Loucy (cell line): ENCODE measurements around the gene ZNF433.

Experiments used
- H2AFZ ChIP-seq: fragments of 200-600 bp; sonication (generic); 2 replicates; pipeline ENCODE4 v1.6.0; 2016; ENCODE audit warnings: antibody characterized with exemption, mild to moderate bottlenecking, low read length, moderate library complexity
- H3F3A ChIP-seq: fragments of 200-600 bp; 2 replicates; pipeline ENCODE4 v1.6.0; 2016; ENCODE audit warnings: antibody characterized with exemption, low read depth, mild to moderate bottlenecking
- H3K27me3 ChIP-seq: fragments of 200-600 bp; sonication (generic); 2 replicates; pipeline ENCODE4 v1.6.1; 2014; ENCODE audit warnings: low read length, mild to moderate bottlenecking; ENCODE audit not compliant: insufficient read depth, poor library complexity, severe bottlenecking
- H3K36me3 ChIP-seq: fragments of 200-600 bp; sonication (generic); 2 replicates; pipeline ENCODE4 v1.6.1; 2016; ENCODE audit warnings: low read length; ENCODE audit not compliant: insufficient read depth
- H3K4me1 ChIP-seq: fragments of 200-600 bp; sonication (generic); 2 replicates; pipeline ENCODE4 v1.5.1; 2014; ENCODE audit warnings: low read length, mild to moderate bottlenecking; ENCODE audit not compliant: insufficient read depth, poor library complexity, severe bottlenecking
- H3K4me2 ChIP-seq: fragments of 200-600 bp; sonication (generic); 2 replicates; pipeline ENCODE4 v1.6.0; 2014; ENCODE audit warnings: antibody characterized with exemption, low read length, low read depth, mild to moderate bottlenecking; ENCODE audit not compliant: poor library complexity, severe bottlenecking
- H3K4me3 ChIP-seq: fragments of 200-600 bp; sonication (generic); 2 replicates; pipeline ENCODE4 v1.5.1; 2014; ENCODE audit warnings: low read length, mild to moderate bottlenecking, mixed read lengths; ENCODE audit not compliant: poor library complexity, severe bottlenecking
- H3K79me2 ChIP-seq: fragments of 200-600 bp; sonication (generic); 2 replicates; pipeline ENCODE4 v1.6.1; 2014; ENCODE audit warnings: low read length; ENCODE audit not compliant: insufficient read depth
- H3K9ac ChIP-seq: fragments of 200-600 bp; sonication (generic); 2 replicates; pipeline ENCODE4 v1.6.0; 2014; ENCODE audit warnings: mild to moderate bottlenecking, low read depth, low read length, moderate library complexity; ENCODE audit not compliant: poor library complexity, severe bottlenecking
- H3K9me2 ChIP-seq: fragments of 200-600 bp; sonication (generic); replicated peaks from 2 replicates; pipeline ENCODE4 v1.6.1; 2016; ENCODE audit warnings: low read depth, low read length, mixed read lengths
- H3K9me3 ChIP-seq: fragments of 200-600 bp; sonication (generic); 2 replicates; pipeline ENCODE4 v1.6.1; 2014; ENCODE audit warnings: mild to moderate bottlenecking, antibody characterized with exemption, low read length, low read depth; ENCODE audit not compliant: insufficient read depth
- H4K20me1 ChIP-seq: fragments of 200-600 bp; sonication (generic); 2 replicates; pipeline ENCODE4 v1.6.0; 2014; ENCODE audit warnings: antibody characterized with exemption, low read length, mild to moderate bottlenecking; ENCODE audit not compliant: insufficient read depth, poor library complexity, severe bottlenecking
- EZH2phosphoT487 ChIP-seq: fragments of 200-600 bp; IDR thresholded peaks from 2 replicates; pipeline ENCODE4 v1.6.1; 2018; ENCODE audit warnings: antibody characterized with exemption, mild to moderate bottlenecking, moderate library complexity, borderline replicate concordance
- TF ChIP-seq, protein P1 (sequence below): fragments of 200-600 bp; sonication (generic); conservative IDR thresholded peaks from 2 replicates; pipeline ENCODE4 v1.5.1; 2014; ENCODE audit warnings: mild to moderate bottlenecking, antibody characterized with exemption, low read length

ZNF433 gene

DNA sequence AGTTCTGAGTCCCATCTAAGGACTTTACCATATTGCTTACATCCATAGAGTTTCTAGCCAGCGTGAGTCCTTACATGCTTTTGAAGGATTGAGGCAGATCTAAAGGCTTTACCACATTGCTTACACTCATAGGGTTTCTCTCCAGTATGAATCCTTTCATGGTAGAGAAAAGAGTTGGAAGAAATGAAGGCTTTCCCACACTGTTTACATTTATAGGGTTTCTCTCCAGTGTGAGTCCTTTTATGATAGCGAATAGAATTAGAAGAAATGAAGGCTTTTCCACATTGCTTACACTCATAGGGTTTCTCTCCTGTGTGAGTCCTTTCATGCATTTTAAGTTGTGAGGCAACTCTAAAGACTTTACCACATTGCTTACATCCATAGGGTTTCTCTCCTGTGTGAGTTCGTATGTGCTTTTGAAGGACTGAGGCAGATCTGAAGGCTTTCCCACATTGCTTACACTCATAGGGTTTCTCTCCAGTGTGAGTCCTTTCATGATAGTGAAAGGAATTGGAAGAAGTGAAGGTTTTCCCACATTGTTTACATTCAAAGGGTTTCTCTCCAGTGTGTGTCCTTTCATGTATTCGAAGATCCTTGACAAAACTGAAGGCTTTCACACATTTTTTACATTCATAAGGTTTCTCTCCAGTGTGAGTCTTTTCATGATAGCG lies 8.4 kb upstream of the ZNF433 start:
- Histone ChIP-seq H2AFZ (no peak overlapping the region), H3K9me2 (no peaks in the 10 kb centered on the region), H3K4me1 (no peaks in the 10 kb centered on the region), H3K4me3 (no peak overlapping the region), H3F3A (no peaks in the 10 kb centered on the region), H3K9me3 (peaks cover 13% of the 10 kb centered on the region; the same call in 1 of the 2 replicates), H3K79me2 (no peaks in the 10 kb centered on the region), H4K20me1 (no peaks in the 10 kb centered on the region), H3K27me3 (no peaks in the 10 kb centered on the region), H3K4me2 (no peak overlapping the region), H3K9ac (no peak overlapping the region), H3K36me3 (peaks cover 13% of the 10 kb centered on the region)
- TF ChIP-seq, protein P1, sequence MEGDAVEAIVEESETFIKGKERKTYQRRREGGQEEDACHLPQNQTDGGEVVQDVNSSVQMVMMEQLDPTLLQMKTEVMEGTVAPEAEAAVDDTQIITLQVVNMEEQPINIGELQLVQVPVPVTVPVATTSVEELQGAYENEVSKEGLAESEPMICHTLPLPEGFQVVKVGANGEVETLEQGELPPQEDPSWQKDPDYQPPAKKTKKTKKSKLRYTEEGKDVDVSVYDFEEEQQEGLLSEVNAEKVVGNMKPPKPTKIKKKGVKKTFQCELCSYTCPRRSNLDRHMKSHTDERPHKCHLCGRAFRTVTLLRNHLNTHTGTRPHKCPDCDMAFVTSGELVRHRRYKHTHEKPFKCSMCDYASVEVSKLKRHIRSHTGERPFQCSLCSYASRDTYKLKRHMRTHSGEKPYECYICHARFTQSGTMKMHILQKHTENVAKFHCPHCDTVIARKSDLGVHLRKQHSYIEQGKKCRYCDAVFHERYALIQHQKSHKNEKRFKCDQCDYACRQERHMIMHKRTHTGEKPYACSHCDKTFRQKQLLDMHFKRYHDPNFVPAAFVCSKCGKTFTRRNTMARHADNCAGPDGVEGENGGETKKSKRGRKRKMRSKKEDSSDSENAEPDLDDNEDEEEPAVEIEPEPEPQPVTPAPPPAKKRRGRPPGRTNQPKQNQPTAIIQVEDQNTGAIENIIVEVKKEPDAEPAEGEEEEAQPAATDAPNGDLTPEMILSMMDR: no peak
- no peak for TF ChIP-seq EZH2phosphoT487

DNA sequence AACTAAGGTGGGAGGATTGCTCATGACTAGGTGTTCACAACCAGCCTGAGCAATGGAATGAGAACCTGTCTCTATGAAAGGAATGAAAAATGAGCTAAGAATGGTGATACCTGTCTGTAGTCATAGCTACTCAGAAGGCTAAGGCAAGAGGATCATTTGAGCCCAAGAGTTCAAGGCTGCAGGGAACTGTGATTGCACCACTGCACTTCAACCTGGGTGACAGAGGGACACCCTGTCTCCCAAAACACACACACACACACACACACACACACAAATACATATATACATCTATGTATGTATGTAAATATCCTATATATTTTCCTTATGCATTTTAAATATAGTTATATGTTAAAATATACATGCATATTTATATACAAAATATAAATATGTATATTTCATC lies 7.4 kb upstream of the ZNF433 start:
- H3K79me2 ChIP-seq: no peaks in the 10 kb centered on the region
- no peaks in the 10 kb centered on the region for H3K9me2 ChIP-seq
- H3K9me3 ChIP-seq: peaks cover 13% of the 10 kb centered on the region; the same call in 1 of the 2 replicates
- H4K20me1 ChIP-seq: no peaks in the 10 kb centered on the region
- H3K36me3 ChIP-seq: peaks cover 13% of the 10 kb centered on the region
- no peaks in the 10 kb centered on the region for H3F3A ChIP-seq
- no peaks in the 10 kb centered on the region for H3K4me1 ChIP-seq
- H3K27me3 ChIP-seq: no peaks in the 10 kb centered on the region
- no peak overlapping the region for H3K9ac ChIP-seq
- no peak for TF ChIP-seq EZH2phosphoT487
- TF ChIP-seq, protein P1: no peak
- H3K4me3 ChIP-seq: no peak overlapping the region
- H2AFZ ChIP-seq: no peak overlapping the region
- H3K4me2 ChIP-seq: no peak overlapping the region

GRCh38 chr19:12034620-12035019 lies 859 bp downstream of the ZNF433 start:
- H4K20me1 ChIP-seq: no peaks in the 10 kb centered on the region
- H3K9ac ChIP-seq: no peak overlapping the region
- no peaks in the 10 kb centered on the region for H3K79me2 ChIP-seq
- no peaks in the 10 kb centered on the region; the same call in 1 of the 2 replicates for H3K9me3 ChIP-seq
- H3F3A ChIP-seq: no peaks in the 10 kb centered on the region
- no peak overlapping the region for H3K4me3 ChIP-seq
- H3K4me1 ChIP-seq: no peaks in the 10 kb centered on the region
- no peaks in the 10 kb centered on the region for H3K27me3 ChIP-seq
- no peak overlapping the region for H2AFZ ChIP-seq
- no peaks in the 10 kb centered on the region for H3K36me3 ChIP-seq
- no peaks in the 10 kb centered on the region for H3K9me2 ChIP-seq
- TF ChIP-seq EZH2phosphoT487: no peak
- TF ChIP-seq, protein P1: no peak
- H3K4me2 ChIP-seq: no peak overlapping the region
